HG02759 (cell line): Measurements from ENCODE around the gene PRKRA.
"Not testable (repeated sequence)": the region's sequence is repeated elsewhere in the genome, so short reads cannot be mapped to it uniquely, and the experiment has no call there.

Source experiments
- ATAC-seq: cut with Tn5 transposase; IDR thresholded peaks from one replicate; pipeline ENCODE4 v1.9.1; 2021; ENCODE audit warnings: mild to moderate bottlenecking, moderate library complexity; ENCODE audit not compliant: unreplicated experiment

PRKRA gene

DNA sequence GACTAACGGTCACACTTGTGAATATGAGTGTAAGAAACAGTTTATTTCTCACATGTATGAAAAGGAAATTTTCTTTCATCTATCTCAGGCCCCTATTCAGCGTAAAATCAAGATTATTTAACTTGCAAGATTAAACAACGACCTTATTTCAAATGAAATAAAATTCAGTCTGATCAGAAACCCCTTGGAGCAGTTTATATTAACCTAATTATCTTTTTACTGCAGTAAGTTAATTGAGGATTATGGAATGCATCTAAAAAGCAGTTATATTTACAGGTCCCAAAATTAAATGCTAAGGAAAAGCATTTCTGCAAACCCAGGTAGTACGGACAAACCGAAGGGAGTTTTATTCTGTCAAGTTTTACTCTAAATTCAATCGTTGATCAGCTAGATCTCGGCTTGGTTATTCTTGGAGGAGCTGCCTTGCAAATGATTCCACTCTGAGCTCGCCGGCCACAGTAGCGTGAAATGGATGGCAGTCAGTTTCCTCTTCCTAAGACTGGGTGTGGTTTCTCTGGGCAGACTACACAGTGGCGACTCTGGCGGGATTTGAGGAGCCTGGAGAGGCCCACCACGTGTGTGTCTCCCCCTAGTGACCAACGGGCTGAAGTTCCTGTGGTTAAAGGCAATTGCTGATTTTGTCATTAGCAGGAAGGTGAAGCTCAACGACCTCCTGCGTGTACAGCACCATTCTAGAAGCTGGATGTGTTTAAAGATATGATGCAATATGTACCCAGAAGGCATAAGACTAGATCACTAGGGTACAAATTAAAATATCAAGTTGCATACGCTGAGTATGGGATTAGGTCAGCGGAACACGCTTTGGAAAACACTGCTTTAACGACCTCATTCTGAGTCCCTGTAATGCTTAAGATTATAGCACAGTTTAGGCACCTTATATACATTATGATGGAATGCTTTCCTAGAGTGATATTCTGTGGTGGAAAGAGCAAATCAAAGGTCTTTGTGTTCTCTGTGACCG is 36.4 kb downstream of the PRKRA start:
- peak; percentile 77 for ATAC-seq

GRCh38 chr2:178413472-178414265 is 37.3 kb downstream of the PRKRA start:
- peak; percentile 84 for ATAC-seq

DNA sequence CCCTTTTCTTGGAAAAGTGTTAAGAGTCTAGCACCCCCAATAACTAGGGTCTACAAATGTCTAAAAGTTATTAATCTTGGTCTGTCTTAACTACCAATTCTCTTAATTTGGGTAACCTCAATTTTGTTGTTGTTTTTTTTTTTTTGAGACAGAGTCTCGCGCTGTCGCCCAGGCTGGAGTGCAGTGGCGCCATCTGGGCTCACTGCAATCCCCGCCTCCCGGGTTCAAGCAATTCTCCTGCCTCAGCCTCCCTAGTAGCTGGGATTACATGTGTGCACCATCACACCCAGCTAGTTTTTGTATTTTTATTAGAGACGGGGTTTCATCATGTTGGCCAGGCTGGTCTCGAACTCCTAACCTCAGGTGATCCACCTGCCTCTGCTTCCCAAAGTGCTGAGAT is 38.5 kb downstream of the PRKRA start:
- ATAC-seq = not testable (repeated sequence)

DNA sequence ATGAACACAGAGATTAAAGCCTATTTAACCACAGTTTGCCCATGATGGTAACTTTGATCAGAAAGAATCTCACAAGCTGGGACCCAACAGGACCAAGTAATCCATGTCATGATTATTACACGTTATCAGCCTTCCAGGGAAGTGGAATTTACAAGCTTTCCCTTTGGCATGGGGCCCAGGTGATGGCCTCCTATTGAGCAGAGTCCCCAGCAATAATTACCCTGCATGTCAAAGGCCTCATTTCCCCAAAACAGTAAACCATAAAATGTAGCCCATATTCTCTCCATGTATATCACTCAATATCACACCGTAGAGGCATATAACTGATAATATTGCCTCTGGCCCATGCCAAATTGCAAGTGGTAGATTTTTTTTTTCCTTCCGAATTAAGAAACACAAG is 38.9 kb downstream of the PRKRA start:
- no peak for ATAC-seq

DNA sequence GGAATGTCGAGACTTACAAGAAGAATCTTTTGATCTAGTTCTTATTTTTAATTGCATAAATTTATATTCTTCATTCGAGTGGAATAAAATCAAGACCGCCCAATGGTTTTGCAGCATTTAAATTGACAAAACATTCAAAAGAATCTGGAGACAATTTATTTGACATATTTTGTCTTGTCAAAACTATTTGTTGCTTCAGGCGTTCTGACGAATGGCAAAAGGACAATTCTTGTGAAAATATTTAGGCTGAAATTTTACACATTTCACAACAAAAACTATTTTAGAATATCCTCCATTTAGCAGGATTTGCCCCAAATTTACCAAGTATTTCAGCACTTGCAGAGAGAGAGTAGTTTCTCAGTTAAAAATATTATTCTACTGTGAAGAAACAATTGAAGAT is 41.7 kb downstream of the PRKRA start:
- ATAC-seq = no peak

DNA sequence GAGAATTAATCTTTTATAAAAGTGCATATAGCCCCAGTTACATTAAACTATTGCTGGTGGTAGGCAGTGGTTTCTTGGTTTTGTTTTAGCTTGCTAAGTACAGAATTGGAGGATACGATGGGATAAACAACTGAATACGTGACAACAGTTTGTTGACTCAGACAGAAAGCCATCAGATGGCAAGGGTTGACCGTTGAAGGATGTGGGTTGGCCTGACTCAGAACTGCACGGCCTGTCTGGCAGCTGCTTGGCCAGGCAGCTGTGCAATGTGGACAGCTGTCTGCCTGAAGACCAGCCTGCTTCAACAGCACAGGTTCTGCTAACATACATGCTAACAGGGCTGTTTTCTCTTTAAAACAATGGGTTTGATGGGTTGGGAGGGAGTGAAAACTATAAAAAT is 46.6 kb downstream of the PRKRA start:
- ATAC-seq = peak; percentile 99

DNA sequence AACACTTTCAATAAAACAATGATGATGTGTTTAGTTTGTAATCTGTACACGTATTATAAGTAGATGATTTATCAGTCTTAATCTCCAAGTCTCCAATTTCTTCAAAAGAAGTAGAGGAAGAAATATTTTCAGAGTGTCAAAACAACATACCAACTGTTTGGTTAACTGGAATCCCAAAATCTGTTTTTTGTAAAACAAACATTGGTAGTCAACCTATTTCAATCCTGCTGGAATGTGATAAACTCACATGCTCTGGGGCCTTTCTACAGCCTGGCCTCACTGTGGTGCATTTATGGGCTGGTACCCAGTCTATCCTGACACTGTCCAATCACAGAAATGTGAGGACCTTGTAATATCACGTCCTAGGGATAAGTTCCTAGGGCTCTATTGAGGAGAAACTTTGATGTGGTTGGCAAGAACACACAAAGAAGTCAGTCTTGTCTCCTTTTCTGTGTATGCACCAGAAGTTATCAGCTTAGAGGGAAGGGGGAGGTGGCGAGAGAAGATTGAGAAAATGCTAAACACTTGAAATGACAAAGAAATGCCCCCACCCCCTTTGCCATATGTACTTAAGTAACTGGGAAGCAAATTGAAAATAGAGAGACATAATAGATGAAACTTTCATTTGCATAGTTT is 47.2 kb downstream of the PRKRA start:
- ATAC-seq = peak; percentile 43

DNA sequence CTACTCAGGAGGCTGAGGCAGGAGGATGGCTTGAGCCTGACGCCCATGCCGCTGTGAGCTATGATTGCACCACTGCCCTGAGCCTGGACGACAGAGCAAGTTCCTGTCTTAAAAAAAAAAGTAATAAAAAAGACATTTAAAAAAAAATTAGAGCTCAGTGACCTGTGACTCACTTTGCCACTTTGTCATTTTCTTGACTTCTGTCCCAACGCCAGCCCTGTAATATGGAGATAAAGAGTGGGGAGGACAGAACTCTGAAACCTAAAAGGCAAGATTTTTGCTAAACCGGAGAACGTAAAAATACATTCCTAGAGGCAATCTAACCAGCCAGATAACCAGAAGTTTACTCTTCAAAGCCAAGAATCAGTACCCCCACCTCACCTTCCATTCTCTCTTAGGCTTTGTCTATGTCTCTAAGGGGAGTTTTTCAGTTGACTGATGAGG is 49.0 kb downstream of the PRKRA start:
- ATAC-seq = no peak

- ATAC-seq = peak; percentile 94
Measured at GRCh38 chr2:178397002-178397605, 53.9 kb downstream of the PRKRA start.

- ATAC-seq = no peak
Measured at GRCh38 chr2:178395941-178396570, 54.9 kb downstream of the PRKRA start.

GRCh38 chr2:178395295-178395694 is 55.7 kb downstream of the PRKRA start:
- no peak for ATAC-seq

- no peak for ATAC-seq
Measured at GRCh38 chr2:178394859-178395258, 56.1 kb downstream of the PRKRA start.

GRCh38 chr2:178392215-178392614 is 58.8 kb downstream of the PRKRA start:
- ATAC-seq = no peak

DNA sequence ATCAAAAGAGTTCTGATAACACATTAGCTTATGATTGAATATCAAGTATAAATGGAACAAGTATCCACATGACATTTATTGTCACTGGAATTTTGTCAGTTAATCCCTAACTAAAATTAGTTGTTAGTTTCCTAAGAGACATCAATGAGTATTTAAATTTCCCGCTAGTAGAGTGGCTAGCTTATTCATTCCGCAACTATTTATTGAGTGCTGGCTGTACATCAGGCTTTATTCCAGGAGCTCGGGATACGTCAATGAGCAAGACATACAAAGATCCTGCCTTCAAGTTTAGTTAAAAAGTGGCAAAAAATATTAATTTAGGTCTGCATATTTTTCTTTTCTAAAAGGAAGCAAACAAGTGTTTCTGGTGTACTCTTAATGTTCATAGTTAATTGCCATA is 59.3 kb downstream of the PRKRA start:
- no peak for ATAC-seq

DNA sequence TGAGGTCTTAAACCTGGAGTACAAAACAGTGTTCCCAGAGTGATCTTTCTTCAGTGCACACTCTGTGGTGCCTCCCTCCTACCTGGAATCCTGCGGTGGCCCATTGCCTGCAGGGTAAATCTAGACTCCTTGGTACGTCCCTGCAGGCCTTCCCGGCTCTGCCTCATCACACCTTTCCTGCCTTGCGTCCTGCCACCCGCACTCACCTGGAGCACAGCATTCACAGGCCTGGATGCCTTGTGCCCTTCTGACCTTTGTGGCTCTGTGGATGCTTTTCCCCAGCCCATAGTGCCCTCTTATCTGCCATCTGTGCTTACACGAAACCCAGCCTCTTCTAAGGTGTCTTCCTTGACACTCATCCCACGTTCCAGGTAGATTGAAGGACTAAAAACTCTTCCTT is 62.7 kb downstream of the PRKRA start:
- no peak for ATAC-seq

- ATAC-seq = no peak
Measured at GRCh38 chr2:178386986-178387597, 63.9 kb downstream of the PRKRA start.

DNA sequence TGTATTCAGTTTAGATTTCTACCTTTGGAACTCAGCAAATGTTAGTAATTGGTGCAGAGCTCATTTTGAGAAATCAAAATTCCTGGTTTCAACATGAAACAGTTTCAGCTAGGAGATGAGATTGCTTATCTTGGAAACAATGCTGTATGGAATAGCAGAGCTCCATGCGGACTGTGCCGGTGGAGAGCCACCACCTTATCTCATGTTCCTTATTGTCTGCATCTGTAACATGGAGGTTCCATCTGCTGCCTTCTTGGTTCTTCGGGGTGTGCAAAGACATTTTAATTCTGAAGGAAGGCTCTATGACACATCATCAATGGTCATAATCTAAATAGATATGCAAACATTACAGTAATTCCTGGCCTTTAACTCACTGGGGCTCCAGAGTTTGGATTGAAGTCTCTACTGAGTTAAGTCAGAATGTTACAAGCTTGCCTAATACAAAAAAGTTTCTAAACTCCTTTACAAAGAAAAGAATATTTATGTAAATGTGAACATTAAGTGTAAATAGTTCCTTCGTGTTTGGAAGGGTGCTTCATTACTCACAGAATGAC is 65.3 kb downstream of the PRKRA start:
- ATAC-seq = no peak

DNA sequence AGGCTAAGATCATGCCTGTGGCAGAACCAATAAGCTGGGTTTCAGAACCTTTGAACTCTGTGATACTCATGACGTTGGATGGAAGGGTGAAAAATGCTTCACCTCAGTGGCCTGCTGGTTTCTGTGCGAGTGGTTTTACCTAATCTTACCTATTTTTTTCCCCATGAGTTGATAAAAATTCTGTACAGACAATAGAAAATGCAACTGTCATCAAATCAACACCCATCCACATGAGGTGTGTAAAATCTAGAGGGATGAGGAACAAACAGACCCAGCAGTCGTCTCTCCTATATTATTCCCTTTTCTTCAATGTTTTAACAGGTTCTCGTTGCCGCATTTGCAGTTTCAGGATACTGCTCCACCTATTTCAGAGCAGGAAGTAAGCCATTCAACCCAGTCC is 67.3 kb downstream of the PRKRA start:
- no peak for ATAC-seq
